ENCODE data around the gene RXRA. TPM values are rescaled to one million over a fixed set of nuclear protein-coding genes. Genes with fewer than 3 reads are reported as not detected.

Gene RXRA
- total RNA-seq, 4 donors from 2014 or later: 53.3 to 87.8 (median 69.6) TPM

DNA sequence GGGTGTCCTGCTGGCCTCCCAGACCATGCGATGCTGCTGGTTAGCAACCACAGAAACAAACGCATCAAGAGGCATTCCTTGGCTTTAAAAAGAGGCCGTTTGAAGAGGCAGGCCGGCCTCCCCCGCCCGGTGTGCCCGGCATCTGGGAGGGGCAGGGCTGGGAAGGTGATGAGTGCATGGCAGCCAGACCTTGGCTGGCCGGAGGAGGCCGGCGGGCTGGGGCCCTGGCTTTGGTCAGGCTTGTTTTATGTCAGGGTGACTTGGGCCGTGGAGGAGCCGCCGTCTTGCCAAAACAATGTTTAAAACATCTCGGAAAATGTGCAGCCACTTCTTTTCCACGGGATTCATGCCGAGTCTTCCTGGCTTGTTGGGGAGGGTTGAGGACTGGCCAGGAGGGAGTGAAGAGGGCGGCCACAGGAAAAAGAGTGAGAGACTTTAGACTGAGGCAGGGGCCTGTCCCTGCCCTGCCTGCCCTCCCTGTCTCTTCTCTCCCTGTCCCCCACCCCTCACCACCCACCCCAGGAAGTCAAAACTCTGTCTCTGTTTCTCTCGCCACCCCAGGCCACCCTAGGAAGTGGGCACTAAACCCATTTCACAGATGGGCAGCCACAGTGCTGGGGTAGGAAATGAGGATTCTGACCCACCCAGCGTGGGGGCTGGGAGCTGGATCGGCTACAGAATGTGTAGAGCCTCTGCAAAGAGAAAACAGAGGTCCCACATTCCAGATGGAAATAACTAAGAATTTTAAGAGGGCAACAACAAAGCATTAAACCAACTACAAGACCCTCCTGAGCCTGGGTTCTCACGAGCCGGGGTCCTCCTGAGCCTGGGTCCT, 143.0 kb downstream of the RXRA start:
- ATAC-seq (ENCODE audit: low FRiP score) (peak; percentile 74), DNase-seq (ENCODE audit: low spot score) (no peak)
- TF ChIP-seq, protein P1, sequence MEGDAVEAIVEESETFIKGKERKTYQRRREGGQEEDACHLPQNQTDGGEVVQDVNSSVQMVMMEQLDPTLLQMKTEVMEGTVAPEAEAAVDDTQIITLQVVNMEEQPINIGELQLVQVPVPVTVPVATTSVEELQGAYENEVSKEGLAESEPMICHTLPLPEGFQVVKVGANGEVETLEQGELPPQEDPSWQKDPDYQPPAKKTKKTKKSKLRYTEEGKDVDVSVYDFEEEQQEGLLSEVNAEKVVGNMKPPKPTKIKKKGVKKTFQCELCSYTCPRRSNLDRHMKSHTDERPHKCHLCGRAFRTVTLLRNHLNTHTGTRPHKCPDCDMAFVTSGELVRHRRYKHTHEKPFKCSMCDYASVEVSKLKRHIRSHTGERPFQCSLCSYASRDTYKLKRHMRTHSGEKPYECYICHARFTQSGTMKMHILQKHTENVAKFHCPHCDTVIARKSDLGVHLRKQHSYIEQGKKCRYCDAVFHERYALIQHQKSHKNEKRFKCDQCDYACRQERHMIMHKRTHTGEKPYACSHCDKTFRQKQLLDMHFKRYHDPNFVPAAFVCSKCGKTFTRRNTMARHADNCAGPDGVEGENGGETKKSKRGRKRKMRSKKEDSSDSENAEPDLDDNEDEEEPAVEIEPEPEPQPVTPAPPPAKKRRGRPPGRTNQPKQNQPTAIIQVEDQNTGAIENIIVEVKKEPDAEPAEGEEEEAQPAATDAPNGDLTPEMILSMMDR (IDR thresholded peaks at IDR 0.05): no peak

DNA sequence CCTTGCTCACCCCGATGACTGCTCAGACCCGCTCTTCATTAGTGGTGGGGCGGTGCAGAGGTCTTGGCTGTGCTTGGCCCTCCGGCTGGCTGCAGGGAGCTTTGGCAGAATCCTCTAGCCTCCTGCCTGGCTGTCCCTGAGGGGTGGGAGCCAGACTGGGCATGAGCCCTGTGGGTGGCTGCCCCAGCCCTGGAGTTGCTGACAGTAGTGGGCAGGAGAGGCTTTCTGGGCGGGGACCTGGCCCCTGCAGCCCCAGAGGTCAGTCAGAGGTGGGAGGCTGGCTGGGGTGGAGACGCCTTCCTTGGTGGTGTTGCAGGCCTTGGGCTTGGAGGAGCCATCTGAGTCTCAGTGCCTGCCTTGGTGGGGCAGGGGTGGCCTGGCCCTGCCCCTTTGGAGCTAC, 146.0 kb downstream of the RXRA start:
- DNase-seq (ENCODE audit: low spot score) (no peak), ATAC-seq (ENCODE audit: low FRiP score) (no peak)
- TF ChIP-seq, protein P1 (IDR thresholded peaks at IDR 0.05): no peak

DNA sequence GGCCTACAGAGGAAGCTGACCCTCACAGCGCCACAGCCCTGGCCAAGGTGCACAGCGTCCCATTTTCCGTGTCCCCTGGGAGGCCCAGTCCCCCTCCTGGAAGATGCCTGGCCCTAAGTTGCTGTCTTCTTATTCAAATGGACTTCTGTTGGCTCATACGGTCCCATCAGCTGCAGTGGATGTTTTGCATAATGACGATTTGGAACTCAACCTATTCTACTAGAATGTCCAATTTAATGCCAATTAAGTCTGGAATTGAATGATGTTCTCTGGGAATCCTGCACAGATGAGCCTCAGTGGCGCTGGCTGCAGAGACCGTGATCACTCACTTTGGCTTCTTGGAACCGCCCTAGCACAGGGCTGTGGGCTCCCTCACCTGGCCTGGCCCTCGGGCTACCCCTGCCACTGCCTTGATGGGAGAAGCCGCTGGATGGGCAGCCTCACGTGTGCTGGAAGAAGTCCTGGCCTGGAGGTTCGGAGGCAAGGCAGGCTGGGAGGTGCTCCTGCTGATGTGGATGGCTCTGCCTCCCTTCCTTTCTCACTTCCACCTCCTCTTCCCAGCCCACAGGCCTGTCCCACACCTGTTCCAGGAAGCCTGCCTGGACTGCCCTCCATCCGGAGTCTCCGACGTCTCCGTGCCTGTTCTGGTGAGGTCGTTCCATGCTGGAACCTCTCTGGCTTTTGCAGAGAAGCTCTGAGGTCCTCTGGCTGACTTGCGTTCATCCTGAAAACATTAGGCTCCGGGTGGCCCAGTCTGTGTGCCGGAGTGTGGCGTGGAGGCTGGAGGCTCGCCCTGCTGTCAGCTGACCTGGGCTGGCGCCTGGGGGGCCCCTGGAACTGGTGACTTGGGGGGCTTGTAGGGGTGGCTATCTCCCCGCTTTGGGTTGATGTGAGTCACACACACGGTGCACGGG, 147.1 kb downstream of the RXRA start:
- TF ChIP-seq, protein P1 (IDR thresholded peaks at IDR 0.05): no peak
- ATAC-seq (ENCODE audit: low FRiP score): no peak
- no peak for DNase-seq (ENCODE audit: low spot score)

DNA sequence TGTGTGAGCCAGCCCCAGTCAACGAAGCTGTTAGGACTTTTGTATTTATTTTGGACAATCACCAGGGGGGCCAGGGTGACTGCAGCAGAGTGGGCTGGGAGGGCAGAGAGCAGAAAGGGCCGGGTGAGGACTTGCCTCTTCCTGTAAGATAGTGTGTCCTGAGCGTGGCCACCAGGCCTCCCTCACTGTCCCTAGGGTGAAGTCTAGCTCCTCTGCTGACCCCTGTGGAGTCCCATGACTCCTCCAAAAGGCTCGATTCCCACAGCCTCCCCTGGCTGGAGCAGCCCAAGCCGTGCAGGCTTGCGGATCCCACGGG, 147.8 kb downstream of the RXRA start:
- no peak for ATAC-seq (ENCODE audit: low FRiP score)
- DNase-seq (ENCODE audit: low spot score): no peak
- TF ChIP-seq, protein P1 (IDR thresholded peaks at IDR 0.05): no peak

DNA sequence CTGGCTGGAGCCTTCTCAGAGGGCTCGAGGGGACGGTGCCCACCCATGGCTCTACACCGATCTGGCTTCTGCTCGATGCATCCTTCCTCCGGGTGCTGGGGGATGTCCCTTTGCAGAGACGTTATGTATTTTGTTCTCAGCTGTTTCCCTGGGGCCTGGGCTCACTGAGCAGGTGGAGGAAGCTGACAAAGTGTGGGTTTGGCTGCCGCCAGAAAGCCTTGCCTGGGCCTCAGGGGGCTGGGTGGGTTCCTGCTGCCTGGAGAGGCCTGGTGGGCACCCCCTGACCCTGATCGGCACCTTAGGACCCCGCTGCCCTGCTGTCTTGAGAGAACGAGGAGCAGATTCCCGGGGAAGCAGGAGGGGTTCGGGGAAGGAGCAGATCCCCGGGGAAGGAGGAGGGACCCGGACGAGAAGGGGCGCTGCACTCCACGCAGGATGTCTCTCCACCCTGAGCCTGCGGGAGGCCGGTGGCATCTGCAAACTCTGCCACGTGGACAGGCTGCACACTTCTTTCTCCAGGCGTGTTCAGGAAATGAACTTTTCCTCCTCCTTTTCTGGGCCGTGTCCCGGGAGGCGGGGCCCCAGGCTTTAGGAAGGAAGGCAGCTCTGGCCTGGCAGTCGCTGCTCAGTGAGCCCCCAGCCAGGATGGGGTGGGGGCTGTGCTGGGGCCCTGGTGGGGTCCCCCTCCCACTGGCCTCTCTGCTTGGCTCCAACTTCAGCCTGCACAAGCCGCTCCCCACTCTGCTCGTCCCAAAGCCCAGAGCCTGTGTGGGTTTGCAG, 148.9 kb downstream of the RXRA start:
- DNase-seq (ENCODE audit: low spot score) (no peak), ATAC-seq (ENCODE audit: low FRiP score) (peak; percentile 46)
- TF ChIP-seq, protein P1 (IDR thresholded peaks at IDR 0.05): no peak

DNA sequence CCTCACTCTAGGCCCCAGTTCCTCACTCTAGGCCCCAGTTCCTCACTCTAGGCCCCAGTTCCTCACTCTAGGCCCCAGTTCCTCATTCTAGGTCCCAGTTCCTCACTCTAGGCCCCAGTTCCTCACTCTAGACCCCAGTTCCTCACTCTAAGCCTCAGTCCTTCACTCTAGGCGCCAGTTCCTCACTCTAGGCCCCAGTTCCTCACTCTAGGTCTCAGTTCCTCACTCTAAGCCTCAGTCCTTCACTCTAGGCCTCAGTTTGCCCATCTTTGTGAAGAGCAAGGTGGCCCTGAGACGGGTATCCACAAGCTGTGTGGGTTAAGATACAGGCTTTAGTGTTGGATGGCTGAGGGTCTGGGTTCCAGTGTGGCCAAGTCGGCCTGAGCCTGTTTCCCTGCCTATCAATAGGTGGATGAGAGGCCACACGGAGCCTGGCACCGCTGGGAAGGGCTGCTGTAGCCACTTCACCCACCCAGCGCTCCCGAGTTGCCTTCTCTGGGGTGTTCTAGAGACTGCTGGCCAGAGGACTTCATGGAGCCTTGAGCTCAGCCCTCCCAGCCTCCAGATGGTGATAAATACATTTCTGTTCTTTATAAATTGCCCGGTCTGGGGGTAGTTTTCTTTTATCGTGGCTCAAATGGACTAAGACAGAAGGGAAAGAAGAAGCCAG, 150.2 kb downstream of the RXRA start:
- TF ChIP-seq, protein P1 (IDR thresholded peaks at IDR 0.05): no peak
- DNase-seq (ENCODE audit: low spot score) (no peak), ATAC-seq (ENCODE audit: low FRiP score) (no peak)
